PC-9 (cell line): ENCODE results near the gene MAPKBP1. TPM values are rescaled to one million over a fixed set of nuclear protein-coding genes. Genes with fewer than 3 reads are reported as not detected.

Experiments used
- BruUV-seq: library from RNA; stranded (reverse); fragments of 400-500 nt; replicated peaks from 2 replicates; lab custom pipeline; 2021; lab: Mats Ljungman, UMichigan
- CTCF ChIA-PET: fragments of 300-600 bp; sonication (Branson Sonifier 250); formaldehyde crosslinking; loops from one replicate; lab custom pipeline; 2022; ENCODE audit warnings: antibody characterized with exemption; lab: Charles Lee
- POLR2A ChIA-PET: fragments of 300-600 bp; sonication (Branson Sonifier 250); formaldehyde crosslinking; loops from one replicate; lab custom pipeline; 2022; ENCODE audit warnings: antibody characterized with exemption; ENCODE audit not compliant: unreplicated experiment; lab: Charles Lee
- DNase-seq, 2 experiments: peaks; one replicate each; pipeline versions ENCODE4 v3.0.0 to v3.0.0-alpha.2; 2015 to 2022; ENCODE audit warnings: mixed read lengths in 1 of 2
- H2AFZ ChIP-seq: fragments of 200-600 bp; sonication (generic); 2 replicates; pipeline ENCODE4 v1.8.1; 2017; ENCODE audit warnings: antibody characterized with exemption
- H3F3A ChIP-seq: fragments of 200-600 bp; sonication (generic); 2 replicates; pipeline ENCODE4 v1.8.1; 2017; ENCODE audit warnings: antibody characterized with exemption, mild to moderate bottlenecking, low read depth; ENCODE audit not compliant: insufficient read depth
- H3K27ac ChIP-seq: fragments of 200-600 bp; sonication (generic); 2 replicates; pipeline ENCODE4 v1.6.1; 2016; ENCODE audit warnings: mixed run types
- H3K27me3 ChIP-seq: fragments of 200-600 bp; sonication (generic); 2 replicates; pipeline ENCODE4 v1.6.1; 2016; ENCODE audit warnings: low read depth, mixed run types; ENCODE audit not compliant: insufficient read depth
- H3K36me3 ChIP-seq: fragments of 200-600 bp; sonication (generic); 2 replicates; pipeline ENCODE4 v1.6.1; 2016; ENCODE audit warnings: low read depth, mixed run types
- H3K4me1 ChIP-seq: fragments of 200-600 bp; sonication (generic); replicated peaks from 2 replicates; pipeline ENCODE4 v1.6.1; 2016; ENCODE audit warnings: mixed run types; ENCODE audit not compliant: insufficient read depth
- H3K4me2 ChIP-seq: fragments of 200-600 bp; sonication (generic); 2 replicates; pipeline ENCODE4 v1.6.1; 2017; ENCODE audit warnings: mixed run types
- H3K4me3 ChIP-seq: fragments of 200-600 bp; sonication (generic); 2 replicates; pipeline ENCODE4 v1.6.1; 2016; ENCODE audit warnings: mixed run types
- H3K79me2 ChIP-seq: fragments of 200-600 bp; sonication (generic); 2 replicates; pipeline ENCODE4 v1.6.1; 2017; ENCODE audit warnings: low read depth, mixed run types
- H3K9me2 ChIP-seq: fragments of 200-600 bp; sonication (generic); 2 replicates; pipeline ENCODE4 v1.8.1; 2017; ENCODE audit warnings: mild to moderate bottlenecking; ENCODE audit not compliant: insufficient read depth
- H3K9me3 ChIP-seq: fragments of 200-600 bp; sonication (generic); 2 replicates; pipeline ENCODE4 v1.8.1; 2016; ENCODE audit warnings: low read depth; ENCODE audit not compliant: insufficient read depth
- H4K20me1 ChIP-seq: fragments of 200-600 bp; sonication (generic); 2 replicates; pipeline ENCODE4 v1.8.1; 2017; ENCODE audit not compliant: insufficient read depth
- EZH2 ChIP-seq: fragments of 200-600 bp; sonication (generic); IDR thresholded peaks from 2 replicates; pipeline ENCODE4 v1.8.0; 2017; ENCODE audit warnings: antibody characterized with exemption, low read depth
- intact Hi-C: fragments of 100-400 bp; cut with micrococcal nuclease; formaldehyde crosslinking; loops from one replicate; pipeline ENCODE4 v1.10.0; 2022; ENCODE audit not compliant: unreplicated experiment
- total RNA-seq: library from RNA; stranded (reverse); gene quantifications from 2 replicates; pipeline ENCODE4 v1.2.3, GENCODE V29; 2021
- TF ChIP-seq, protein P1 (sequence below): fragments of 200-600 bp; sonication (generic); conservative IDR thresholded peaks from 2 replicates; pipeline ENCODE4 v1.6.1; 2017; ENCODE audit warnings: mixed run types, antibody characterized with exemption, mild to moderate bottlenecking, moderate library complexity

Gene MAPKBP1
- total RNA-seq, 1 experiment from 2014 or later: 22.9 TPM

DNA sequence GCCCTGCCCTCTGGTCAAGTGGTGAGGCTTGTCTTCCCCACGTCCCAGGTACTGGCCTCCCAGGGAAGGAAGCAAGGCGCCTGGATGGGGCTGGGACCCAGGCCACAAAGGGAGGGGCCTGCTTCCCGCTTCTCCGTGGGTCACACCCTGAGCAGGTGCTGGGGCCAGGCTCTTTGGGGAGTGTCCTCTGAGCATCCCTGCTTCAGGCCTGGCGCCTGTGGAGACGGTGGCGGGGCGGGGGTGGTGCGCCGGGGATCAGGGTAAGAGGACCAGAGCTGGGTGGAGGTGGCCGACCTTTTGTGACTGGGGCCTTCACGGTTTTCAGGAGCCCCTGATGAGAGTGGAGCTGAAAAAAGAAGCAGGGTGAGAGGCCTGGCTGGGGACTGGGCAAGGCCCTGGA lies 67.9 kb downstream of the MAPKBP1 start:
- Histone ChIP-seq H3K79me2 (no peaks in the 10 kb centered on the region), H3K4me2 (no peak overlapping the region), H3K4me1 (peaks cover 16% of the 10 kb centered on the region), H3K9me2 (no peaks in the 10 kb centered on the region), H3F3A (peaks cover 4% of the 10 kb centered on the region; the same call in 1 of the 2 replicates), H3K9me3 (no peaks in the 10 kb centered on the region), H3K27ac (no peak overlapping the region), H3K4me3 (no peak overlapping the region), H2AFZ (no peak overlapping the region), H3K27me3 (no peaks in the 10 kb centered on the region), H4K20me1 (no peaks in the 10 kb centered on the region; the same call in 1 of the 2 replicates), H3K36me3 (no peaks in the 10 kb centered on the region)
- BruUV-seq: no TSS peak
- no peak for DNase-seq
- ChIA-PET CTCF (no interaction called here), POLR2A (interaction anchor here (0.6 kb wide), 1 partner anchor 292 kb away, joined by 4 read pairs; no protein-coding TSS in a partner anchor)
- no peak for TF ChIP-seq EZH2
- TF ChIP-seq, protein P1, sequence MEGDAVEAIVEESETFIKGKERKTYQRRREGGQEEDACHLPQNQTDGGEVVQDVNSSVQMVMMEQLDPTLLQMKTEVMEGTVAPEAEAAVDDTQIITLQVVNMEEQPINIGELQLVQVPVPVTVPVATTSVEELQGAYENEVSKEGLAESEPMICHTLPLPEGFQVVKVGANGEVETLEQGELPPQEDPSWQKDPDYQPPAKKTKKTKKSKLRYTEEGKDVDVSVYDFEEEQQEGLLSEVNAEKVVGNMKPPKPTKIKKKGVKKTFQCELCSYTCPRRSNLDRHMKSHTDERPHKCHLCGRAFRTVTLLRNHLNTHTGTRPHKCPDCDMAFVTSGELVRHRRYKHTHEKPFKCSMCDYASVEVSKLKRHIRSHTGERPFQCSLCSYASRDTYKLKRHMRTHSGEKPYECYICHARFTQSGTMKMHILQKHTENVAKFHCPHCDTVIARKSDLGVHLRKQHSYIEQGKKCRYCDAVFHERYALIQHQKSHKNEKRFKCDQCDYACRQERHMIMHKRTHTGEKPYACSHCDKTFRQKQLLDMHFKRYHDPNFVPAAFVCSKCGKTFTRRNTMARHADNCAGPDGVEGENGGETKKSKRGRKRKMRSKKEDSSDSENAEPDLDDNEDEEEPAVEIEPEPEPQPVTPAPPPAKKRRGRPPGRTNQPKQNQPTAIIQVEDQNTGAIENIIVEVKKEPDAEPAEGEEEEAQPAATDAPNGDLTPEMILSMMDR: no peak
- intact Hi-C loops: no loop called here

- Histone ChIP-seq H2AFZ (no peak overlapping the region), H4K20me1 (no peaks in the 10 kb centered on the region; the same call in 1 of the 2 replicates), H3K4me3 (no peak overlapping the region), H3K9me3 (no peaks in the 10 kb centered on the region), H3K36me3 (no peaks in the 10 kb centered on the region), H3K4me1 (peaks cover 10% of the 10 kb centered on the region), H3K27me3 (no peaks in the 10 kb centered on the region), H3K27ac (no peak overlapping the region), H3K4me2 (no peak overlapping the region), H3K9me2 (no peaks in the 10 kb centered on the region), H3K79me2 (no peaks in the 10 kb centered on the region), H3F3A (peaks cover 4% of the 10 kb centered on the region; the same call in 1 of the 2 replicates)
- DNase-seq: no peak
- CTCF ChIA-PET: no interaction called here
- TF ChIP-seq, protein P1: no peak
- no peak for TF ChIP-seq EZH2
- POLR2A ChIA-PET: no interaction called here
- no TSS peak for BruUV-seq
- intact Hi-C loops: no loop called here
These were observed 69.3 kb downstream of the MAPKBP1 start for GRCh38 chr15:41843571-41843970.

GRCh38 chr15:41844814-41845213 lies 70.5 kb downstream of the MAPKBP1 start:
- Histone ChIP-seq H3K36me3 (no peaks in the 10 kb centered on the region), H3K27me3 (no peaks in the 10 kb centered on the region), H3K4me3 (no peak overlapping the region), H3K9me3 (no peaks in the 10 kb centered on the region), H3K4me2 (no peak overlapping the region), H2AFZ (no peak overlapping the region), H3K27ac (no peak overlapping the region), H4K20me1 (no peaks in the 10 kb centered on the region), H3K4me1 (no peaks in the 10 kb centered on the region; the same call in 1 of the 2 replicates), H3K79me2 (no peaks in the 10 kb centered on the region), H3F3A (no peaks in the 10 kb centered on the region), H3K9me2 (no peaks in the 10 kb centered on the region)
- intact Hi-C loops: no loop called here
- ChIA-PET POLR2A (no interaction called here), CTCF (no interaction called here)
- BruUV-seq: no TSS peak
- DNase-seq: no peak
- TF ChIP-seq, protein P1: no peak
- TF ChIP-seq EZH2: no peak
